ENCODE results near the gene GAB2.
"Not testable (repeated sequence)": the region's sequence is repeated elsewhere in the genome, so short reads cannot be mapped to it uniquely, and the experiment has no call there.

GAB2 gene

GRCh38 chr11:78313181-78313795 lies 104.3 kb downstream of the GAB2 start:
- peak; percentile 87 for DNase-seq (ENCODE audit: low read depth, low spot score)

- DNase-seq (ENCODE audit: low read depth, low spot score), result no peak
Observed at GRCh38 chr11:78312712-78313111, 104.9 kb downstream of the GAB2 start.

- DNase-seq (ENCODE audit: low read depth, low spot score), result no peak
Observed at GRCh38 chr11:78311702-78312371, 105.8 kb downstream of the GAB2 start.

GRCh38 chr11:78310500-78310909 lies 107.1 kb downstream of the GAB2 start:
- no peak for DNase-seq (ENCODE audit: low read depth, low spot score)

- DNase-seq (ENCODE audit: low read depth, low spot score), result no peak
Observed at GRCh38 chr11:78304201-78304600, 113.4 kb downstream of the GAB2 start.

- no peak for DNase-seq (ENCODE audit: low read depth, low spot score)
Observed at GRCh38 chr11:78300108-78300839, 117.3 kb downstream of the GAB2 start.

GRCh38 chr11:78299000-78299710 lies 118.5 kb downstream of the GAB2 start:
- no peak for DNase-seq (ENCODE audit: low read depth, low spot score)

- DNase-seq (ENCODE audit: low read depth, low spot score), result no peak
Observed at GRCh38 chr11:78298291-78298771, 119.3 kb downstream of the GAB2 start.

GRCh38 chr11:78295991-78296930 lies 121.4 kb downstream of the GAB2 start:
- peak; percentile 15 for DNase-seq (ENCODE audit: low read depth, low spot score)

- DNase-seq (ENCODE audit: low read depth, low spot score), result no peak
Observed at GRCh38 chr11:78295347-78295746, 122.3 kb downstream of the GAB2 start.

GRCh38 chr11:78294100-78294499 lies 123.5 kb downstream of the GAB2 start:
- not testable (repeated sequence) for DNase-seq (ENCODE audit: low read depth, low spot score)

GRCh38 chr11:78293536-78293935 lies 124.1 kb downstream of the GAB2 start:
- DNase-seq (ENCODE audit: low read depth, low spot score), result no peak

- DNase-seq (ENCODE audit: low read depth, low spot score), result no peak
Observed at GRCh38 chr11:78292109-78292803, 125.4 kb downstream of the GAB2 start.

GRCh38 chr11:78291503-78292108 lies 126.0 kb downstream of the GAB2 start:
- DNase-seq (ENCODE audit: low read depth, low spot score), result no peak

- DNase-seq (ENCODE audit: low read depth, low spot score), result no peak
Observed at GRCh38 chr11:78290293-78291176, 127.1 kb downstream of the GAB2 start.

GRCh38 chr11:78289552-78290292 lies 127.9 kb downstream of the GAB2 start:
- no peak for DNase-seq (ENCODE audit: low read depth, low spot score)

- no peak for DNase-seq (ENCODE audit: low read depth, low spot score)
Observed at GRCh38 chr11:78284260-78284659, 133.4 kb downstream of the GAB2 start.

GRCh38 chr11:78282821-78283220 lies 134.8 kb downstream of the GAB2 start:
- no peak for DNase-seq (ENCODE audit: low read depth, low spot score)

Data from astrocyte of the hippocampus (primary cell).